Hematopoietic multipotent progenitor cell (in vitro differentiated cells): ENCODE data around the gene SERPINB6. TPM values are rescaled to one million over a fixed set of nuclear protein-coding genes. Genes with fewer than 3 reads are reported as not detected.
"Not testable (repeated sequence)": the region's sequence is repeated elsewhere in the genome, so short reads cannot be mapped to it uniquely, and the experiment has no call there.

Experiments used
- DNase-seq, 3 donors: peaks; one replicate each; pipeline ENCODE4 v3.0.0-alpha.2; 2011 to 2015; ENCODE audit warnings: low read depth in 2 of 3, low spot score in 2 of 3
- total RNA-seq: library from RNA; depleted of rRNA; stranded (reverse); fragments of >200 nt; gene quantifications from one replicate; pipeline ENCODE4 v1.2.3, GENCODE V29; 2012

The SERPINB6 gene
- total RNA-seq, 1 donor: 113 TPM

GRCh38 chr6:2917065-2917464 lies 54.3 kb downstream of the SERPINB6 start:
- no peak for DNase-seq

GRCh38 chr6:2916158-2916925 lies 55.0 kb downstream of the SERPINB6 start:
- no peak for DNase-seq

- no peak for DNase-seq
Observed at GRCh38 chr6:2915150-2915549, 56.2 kb downstream of the SERPINB6 start.

GRCh38 chr6:2914318-2914660 lies 57.1 kb downstream of the SERPINB6 start:
- DNase-seq: no peak

- no peak for DNase-seq
Observed at GRCh38 chr6:2913621-2914317, 57.6 kb downstream of the SERPINB6 start.

GRCh38 chr6:2911171-2911570 lies 60.2 kb downstream of the SERPINB6 start:
- no peak for DNase-seq

- no peak for DNase-seq
Observed at GRCh38 chr6:2909718-2910117, 61.6 kb downstream of the SERPINB6 start.

GRCh38 chr6:2909051-2909606 lies 62.2 kb downstream of the SERPINB6 start:
- DNase-seq: not testable (repeated sequence)

- DNase-seq: not testable (repeated sequence)
Observed at GRCh38 chr6:2908516-2908915, 62.9 kb downstream of the SERPINB6 start.

- not testable (repeated sequence) for DNase-seq
Observed at GRCh38 chr6:2903411-2904185, 67.8 kb downstream of the SERPINB6 start.

GRCh38 chr6:2901645-2902502 lies 69.5 kb downstream of the SERPINB6 start:
- DNase-seq: not testable (repeated sequence)

GRCh38 chr6:2900821-2901644 lies 70.3 kb downstream of the SERPINB6 start:
- DNase-seq: no peak

GRCh38 chr6:2900221-2900807 lies 71.1 kb downstream of the SERPINB6 start:
- no peak for DNase-seq

GRCh38 chr6:2899596-2899995 lies 71.8 kb downstream of the SERPINB6 start:
- no peak for DNase-seq

Other genes starting within 250 kb of the SERPINB6 start
- 1.6 TPM for gene MYLK4, start 220.6 kb downstream of the SERPINB6 start, total RNA-seq
- 108 TPM for gene WRNIP1, start 206.2 kb downstream of the SERPINB6 start, total RNA-seq
- 324 TPM for gene SERPINB1, start 129.7 kb downstream of the SERPINB6 start, total RNA-seq
- 26.4 TPM for gene SERPINB9, start 68.3 kb downstream of the SERPINB6 start, total RNA-seq
- gene NQO2, start 28.3 kb upstream of the SERPINB6 start, total RNA-seq: 21.8 TPM
- gene RIPK1, start 96.9 kb upstream of the SERPINB6 start, total RNA-seq: 13.5 TPM
- 10.5 TPM for gene BPHL, start 147.1 kb upstream of the SERPINB6 start, total RNA-seq
- 8.3 TPM for gene TUBB2A, start 186.0 kb upstream of the SERPINB6 start, total RNA-seq